ENCODE data around the gene GPSM3. TPM values are rescaled to one million over a fixed set of nuclear protein-coding genes. Genes with fewer than 3 reads are reported as not detected.
"Not testable (repeated sequence)": the region's sequence is repeated elsewhere in the genome, so short reads cannot be mapped to it uniquely, and the experiment has no call there.

The GPSM3 gene
- total RNA-seq, 1 donor = 1.1 TPM

GRCh38 chr6:32212076-32212760, 19.8 kb upstream of the GPSM3 start:
- Histone ChIP-seq H3K4me3 (ENCODE audit: insufficient read depth, low read length) (no peak overlapping the region), H3K79me2 (ENCODE audit: insufficient read depth, low read length) (no peaks in the 10 kb centered on the region), H4K20me1 (ENCODE audit: insufficient read depth, low read length) (no peaks in the 10 kb centered on the region), H3K9me3 (ENCODE audit: low read depth, low read length) (no peaks in the 10 kb centered on the region), H3K27ac (ENCODE audit: low read depth, low read length) (no peak overlapping the region), H3K4me2 (ENCODE audit: insufficient read depth, low read length) (no peak overlapping the region), H2AFZ (ENCODE audit: low read length) (no peak overlapping the region), H3K36me3 (ENCODE audit: insufficient read depth, low read length) (no peaks in the 10 kb centered on the region), H3K4me1 (ENCODE audit: insufficient read depth, low read length) (no peaks in the 10 kb centered on the region), H3K27me3 (ENCODE audit: insufficient read depth, low read length) (peaks cover 7% of the 10 kb centered on the region)
- DNase-seq (ENCODE audit: insufficient read length, low spot score, missing footprints) = peak; percentile 6
- no peak for TF ChIP-seq CTCF (IDR thresholded peaks at IDR 0.05; ENCODE audit: extremely low read depth, low read depth, low read length)

DNA sequence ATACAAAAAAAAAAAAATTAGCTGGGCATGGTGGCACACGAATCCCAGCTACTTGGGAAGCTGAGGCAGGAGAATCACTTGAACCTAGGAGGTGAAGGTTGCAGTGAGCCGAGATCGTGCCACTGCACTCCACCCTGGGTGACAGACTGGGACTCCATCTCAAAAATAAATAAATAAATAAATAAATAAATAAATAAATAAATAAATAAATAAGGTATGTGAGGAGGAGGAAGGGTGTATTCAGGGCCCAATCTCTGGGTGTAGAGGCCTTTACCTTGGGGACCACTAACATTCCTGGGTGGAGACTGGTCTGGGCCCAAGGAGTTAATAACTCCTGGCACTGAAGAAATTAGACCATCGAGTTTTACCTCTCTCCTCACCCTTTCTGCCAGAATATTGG, 19.0 kb upstream of the GPSM3 start:
- H3K9me3 ChIP-seq (ENCODE audit: low read depth, low read length) = not testable (repeated sequence)

GRCh38 chr6:32210191-32210601, 17.8 kb upstream of the GPSM3 start:
- H3K4me3 ChIP-seq (ENCODE audit: insufficient read depth, low read length) = no peak overlapping the region
- H3K79me2 ChIP-seq (ENCODE audit: insufficient read depth, low read length) = no peaks in the 10 kb centered on the region
- no peaks in the 10 kb centered on the region for H3K36me3 ChIP-seq (ENCODE audit: insufficient read depth, low read length)
- no peaks in the 10 kb centered on the region for H3K9me3 ChIP-seq (ENCODE audit: low read depth, low read length)
- H3K27me3 ChIP-seq (ENCODE audit: insufficient read depth, low read length) = peaks cover 7% of the 10 kb centered on the region
- H3K4me1 ChIP-seq (ENCODE audit: insufficient read depth, low read length) = no peaks in the 10 kb centered on the region
- no peak overlapping the region for H3K4me2 ChIP-seq (ENCODE audit: insufficient read depth, low read length)
- no peak overlapping the region for H2AFZ ChIP-seq (ENCODE audit: low read length)
- no peak for TF ChIP-seq CTCF (IDR thresholded peaks at IDR 0.05; ENCODE audit: extremely low read depth, low read depth, low read length)
- H3K27ac ChIP-seq (ENCODE audit: low read depth, low read length) = no peak overlapping the region
- H4K20me1 ChIP-seq (ENCODE audit: insufficient read depth, low read length) = no peaks in the 10 kb centered on the region
- no peak for DNase-seq (ENCODE audit: insufficient read length, low spot score, missing footprints)

More for the DNA sequence above, 19.0 kb upstream of the GPSM3 start:
- not testable (repeated sequence) for H2AFZ ChIP-seq (ENCODE audit: low read length); H3K4me2 ChIP-seq (ENCODE audit: insufficient read depth, low read length); H3K79me2 ChIP-seq (ENCODE audit: insufficient read depth, low read length); H3K27me3 ChIP-seq (ENCODE audit: insufficient read depth, low read length); H3K27ac ChIP-seq (ENCODE audit: low read depth, low read length); H3K4me3 ChIP-seq (ENCODE audit: insufficient read depth, low read length); H3K36me3 ChIP-seq (ENCODE audit: insufficient read depth, low read length); H3K4me1 ChIP-seq (ENCODE audit: insufficient read depth, low read length); H4K20me1 ChIP-seq (ENCODE audit: insufficient read depth, low read length)
- peak; percentile 14 for DNase-seq (ENCODE audit: insufficient read length, low spot score, missing footprints)

- no peak for TF ChIP-seq CTCF (IDR thresholded peaks at IDR 0.05; ENCODE audit: extremely low read depth, low read depth, low read length)
- Histone ChIP-seq H3K79me2 (ENCODE audit: insufficient read depth, low read length) (no peaks in the 10 kb centered on the region), H3K4me3 (ENCODE audit: insufficient read depth, low read length) (no peak overlapping the region), H3K27ac (ENCODE audit: low read depth, low read length) (no peak overlapping the region), H3K4me2 (ENCODE audit: insufficient read depth, low read length) (no peak overlapping the region), H3K9me3 (ENCODE audit: low read depth, low read length) (no peaks in the 10 kb centered on the region), H4K20me1 (ENCODE audit: insufficient read depth, low read length) (no peaks in the 10 kb centered on the region), H3K4me1 (ENCODE audit: insufficient read depth, low read length) (no peaks in the 10 kb centered on the region), H2AFZ (ENCODE audit: low read length) (no peak overlapping the region), H3K27me3 (ENCODE audit: insufficient read depth, low read length) (peaks cover 7% of the 10 kb centered on the region), H3K36me3 (ENCODE audit: insufficient read depth, low read length) (no peaks in the 10 kb centered on the region)
- no peak for DNase-seq (ENCODE audit: insufficient read length, low spot score, missing footprints)
These were observed 16.6 kb upstream of the GPSM3 start for GRCh38 chr6:32208996-32209395.
